ENCODE results near the gene ZFYVE27.

Gene ZFYVE27

GRCh38 chr10:97798958-97799610 lies 62.2 kb downstream of the ZFYVE27 start:
- no peak for DNase-seq

GRCh38 chr10:97800474-97800873 lies 63.5 kb downstream of the ZFYVE27 start:
- DNase-seq: no peak

- DNase-seq: peak; percentile 25
These were observed 64.5 kb downstream of the ZFYVE27 start for GRCh38 chr10:97801422-97801821.

GRCh38 chr10:97805096-97805884 lies 68.4 kb downstream of the ZFYVE27 start:
- DNase-seq: peak; percentile 18

GRCh38 chr10:97805949-97806348 lies 69.0 kb downstream of the ZFYVE27 start:
- no peak for DNase-seq

- DNase-seq: peak; percentile 44
These were observed 73.5 kb downstream of the ZFYVE27 start for GRCh38 chr10:97810446-97810845.

Data from NCI-H146 (cell line).